HG03108 (cell line): ENCODE measurements around the gene ODAM.
"Not testable (repeated sequence)": the region's sequence is repeated elsewhere in the genome, so short reads cannot be mapped to it uniquely, and the experiment has no call there.

Experiments used
- ATAC-seq: cut with Tn5 transposase; IDR thresholded peaks from one replicate; pipeline ENCODE4 v1.9.1; 2021; ENCODE audit warnings: moderate library complexity; ENCODE audit not compliant: unreplicated experiment

ODAM gene

DNA sequence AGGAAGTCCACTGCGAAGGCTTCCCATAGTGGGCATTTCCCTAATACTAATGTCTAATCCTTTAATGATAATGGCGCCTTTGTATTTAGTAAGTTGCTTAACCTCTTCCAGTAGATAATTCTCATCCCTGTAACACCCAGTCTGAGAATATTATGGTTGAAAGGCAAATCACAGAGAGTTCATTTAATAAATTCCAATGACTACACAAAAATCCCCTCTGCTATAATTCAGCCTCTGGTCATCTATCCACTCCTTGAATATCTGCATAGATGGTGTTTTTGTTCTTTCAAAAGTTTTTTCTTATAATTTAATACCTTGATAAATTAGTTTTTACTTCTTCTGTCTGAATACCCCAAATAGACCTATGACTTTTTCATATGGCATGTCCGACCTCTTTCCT is 25.9 kb downstream of the ODAM start:
- ATAC-seq, result not testable (repeated sequence)

DNA sequence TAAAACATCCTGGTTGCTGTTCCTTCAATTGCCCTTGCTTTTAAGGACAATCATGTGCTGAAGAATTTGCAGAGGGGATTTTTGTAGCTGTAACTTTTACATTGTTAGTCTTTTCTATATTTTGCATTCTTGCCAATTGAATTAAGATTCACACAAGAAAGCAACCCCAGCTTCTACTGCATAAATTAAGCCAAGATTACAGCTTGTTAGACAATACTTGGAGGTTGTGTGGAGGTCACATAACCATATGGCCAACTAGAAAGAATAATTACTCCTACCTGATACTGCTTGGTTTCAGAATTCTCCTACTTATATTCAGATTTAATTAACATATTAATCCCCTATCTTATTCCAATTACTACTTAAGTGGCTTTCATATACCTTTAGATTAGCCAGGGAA is 26.3 kb downstream of the ODAM start:
- not testable (repeated sequence) for ATAC-seq

DNA sequence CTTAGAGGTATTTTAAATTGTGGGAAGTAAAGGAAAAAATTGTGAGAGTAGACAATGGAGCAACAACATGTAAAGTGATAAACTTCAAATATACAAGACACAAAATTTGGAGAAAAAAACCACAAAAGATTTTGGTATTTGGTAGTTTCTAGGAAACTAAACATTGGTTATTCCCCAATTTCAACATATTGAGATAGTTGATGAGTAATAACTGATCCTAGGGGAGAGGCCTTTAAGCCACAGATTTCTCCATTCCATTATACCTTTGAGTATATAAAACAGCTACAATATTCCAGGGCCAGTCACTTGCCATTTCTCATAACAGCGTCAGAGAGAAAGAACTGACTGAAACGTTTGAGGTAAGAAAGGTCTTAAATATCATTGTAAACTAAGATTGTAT is 30.3 kb downstream of the ODAM start, which contains the start of gene FDCSP:
FDCSP (plus strand) TSS at position 301 of the 400 bp plus-strand sequence. CDS start 5,071 bp downstream, outside the sequence.
- no peak for ATAC-seq

DNA sequence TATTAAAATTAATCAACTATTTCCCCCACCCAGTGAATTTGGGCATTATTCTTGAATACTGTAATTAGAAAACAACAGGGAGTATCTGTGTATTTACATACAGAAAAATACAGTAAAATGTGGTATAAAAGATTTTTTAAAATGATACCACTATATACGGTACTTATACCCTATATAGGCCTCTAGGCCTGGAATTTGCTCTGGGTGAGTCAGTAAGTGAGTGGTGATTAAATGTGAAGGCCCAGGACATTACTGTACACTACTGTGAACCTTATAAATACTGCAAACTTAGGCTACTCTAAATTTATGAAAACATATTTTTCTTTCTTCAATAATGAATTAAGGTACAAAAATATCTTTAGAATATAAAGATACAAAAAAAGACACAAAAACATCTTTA is 40.6 kb downstream of the ODAM start:
- no peak for ATAC-seq

DNA sequence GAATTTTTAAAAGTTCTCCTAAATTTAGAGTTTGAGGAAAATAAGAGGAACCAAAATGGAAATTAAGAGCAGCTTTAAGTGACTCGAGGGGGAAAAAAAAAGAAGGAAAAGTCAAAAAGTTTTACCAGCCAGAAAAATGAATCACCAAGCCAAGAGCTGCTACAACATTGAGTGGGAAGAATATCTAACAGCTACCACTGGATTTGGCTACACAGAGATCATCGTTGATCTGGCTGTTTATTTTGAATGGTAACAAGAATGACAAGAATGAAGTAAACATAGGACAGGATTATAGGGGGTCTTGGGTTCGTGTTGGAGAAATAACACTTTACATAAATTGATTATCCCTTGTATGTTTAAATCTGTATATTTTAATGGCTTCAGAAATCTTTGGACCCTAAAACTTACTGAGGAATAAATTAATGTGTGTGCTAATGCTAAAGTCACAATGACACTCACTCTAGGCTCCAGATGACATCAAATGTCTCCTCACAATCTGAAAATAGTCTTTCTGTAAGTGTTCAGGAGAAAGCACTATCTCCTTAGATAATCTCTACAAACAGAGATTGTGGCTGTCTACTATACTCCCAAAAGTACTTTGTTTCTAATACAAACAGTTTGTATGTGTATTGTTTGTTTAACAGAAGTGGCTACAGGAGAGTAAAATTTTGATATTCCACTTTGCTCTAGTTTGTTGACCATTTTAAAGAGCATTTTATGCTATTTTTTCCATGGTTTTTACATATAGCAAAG is 43.8 kb downstream of the ODAM start:
- ATAC-seq, result no peak

DNA sequence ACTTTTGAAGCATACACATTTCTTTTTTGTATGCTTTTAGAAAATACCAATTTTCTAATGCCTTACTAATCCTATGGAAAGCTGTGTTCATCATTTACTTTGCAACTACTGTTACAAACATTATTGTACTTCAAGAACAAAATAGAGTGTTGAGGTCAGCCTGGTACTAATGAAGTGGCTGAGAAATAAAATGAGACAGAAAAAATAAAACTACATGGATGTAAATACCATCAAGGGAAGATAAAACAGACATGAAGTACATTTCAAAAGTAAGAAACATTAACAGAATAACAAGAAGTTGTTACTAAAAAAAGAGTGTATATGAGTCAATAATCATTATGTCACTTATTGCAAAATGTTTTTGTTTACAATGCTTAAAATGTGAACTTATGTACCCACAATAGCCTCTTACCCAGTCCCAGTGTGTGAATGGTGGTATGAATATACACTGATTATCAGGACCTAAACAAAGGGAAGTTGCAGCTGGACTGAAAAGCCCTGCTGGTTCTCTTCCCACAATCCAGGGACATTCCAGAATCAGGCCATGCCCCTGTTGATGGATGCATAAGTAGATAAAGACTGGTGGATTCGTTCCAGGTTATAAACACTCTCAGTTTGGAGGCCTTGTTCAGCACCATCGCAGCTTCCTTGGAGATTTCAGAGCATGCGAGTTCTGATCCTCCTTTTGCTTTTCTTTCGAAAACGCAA is 44.5 kb downstream of the ODAM start:
- ATAC-seq, result no peak

DNA sequence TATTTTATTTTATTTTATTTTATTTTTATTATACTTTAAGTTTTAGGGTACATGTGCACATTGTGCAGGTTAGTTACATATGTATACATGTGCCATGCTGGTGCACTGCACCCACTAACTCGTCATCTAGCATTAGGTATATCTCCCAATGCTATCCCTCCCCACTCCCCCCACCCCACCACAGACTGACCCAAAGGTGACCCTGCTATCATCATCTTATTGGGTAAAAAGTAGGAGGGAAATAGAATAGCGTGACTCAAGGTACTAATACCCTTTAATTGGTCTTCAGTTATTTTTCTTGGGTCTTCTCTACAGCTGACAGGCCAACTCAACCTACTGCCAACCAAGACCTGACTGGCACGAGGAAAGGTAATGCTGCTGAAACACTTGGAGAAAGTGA is 46.8 kb downstream of the ODAM start, which contains the start of gene CSN3:
CSN3 (plus strand) TSS at position 301 of the 400 bp plus-strand sequence. CDS start 2,223 bp downstream, outside the sequence.
- ATAC-seq, result not testable (repeated sequence)

DNA sequence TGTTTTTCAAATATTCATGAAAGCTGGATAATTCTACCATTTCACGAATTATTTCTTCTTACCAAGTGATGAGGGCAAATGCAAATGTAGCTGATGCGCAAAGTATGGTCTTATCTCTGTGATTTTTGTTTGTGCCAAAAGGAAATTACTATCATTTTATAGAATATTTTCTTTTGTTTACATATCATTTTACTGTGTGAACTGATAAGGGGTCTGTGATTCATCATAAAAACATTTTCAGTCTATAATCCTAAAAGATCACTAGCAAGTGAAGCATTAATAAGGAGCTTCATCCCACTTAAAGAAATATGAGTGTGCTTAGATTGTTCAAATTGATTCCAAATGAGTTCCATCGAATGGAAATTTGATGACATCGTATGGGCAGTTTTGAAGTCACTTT is 47.6 kb downstream of the ODAM start:
- no peak for ATAC-seq

DNA sequence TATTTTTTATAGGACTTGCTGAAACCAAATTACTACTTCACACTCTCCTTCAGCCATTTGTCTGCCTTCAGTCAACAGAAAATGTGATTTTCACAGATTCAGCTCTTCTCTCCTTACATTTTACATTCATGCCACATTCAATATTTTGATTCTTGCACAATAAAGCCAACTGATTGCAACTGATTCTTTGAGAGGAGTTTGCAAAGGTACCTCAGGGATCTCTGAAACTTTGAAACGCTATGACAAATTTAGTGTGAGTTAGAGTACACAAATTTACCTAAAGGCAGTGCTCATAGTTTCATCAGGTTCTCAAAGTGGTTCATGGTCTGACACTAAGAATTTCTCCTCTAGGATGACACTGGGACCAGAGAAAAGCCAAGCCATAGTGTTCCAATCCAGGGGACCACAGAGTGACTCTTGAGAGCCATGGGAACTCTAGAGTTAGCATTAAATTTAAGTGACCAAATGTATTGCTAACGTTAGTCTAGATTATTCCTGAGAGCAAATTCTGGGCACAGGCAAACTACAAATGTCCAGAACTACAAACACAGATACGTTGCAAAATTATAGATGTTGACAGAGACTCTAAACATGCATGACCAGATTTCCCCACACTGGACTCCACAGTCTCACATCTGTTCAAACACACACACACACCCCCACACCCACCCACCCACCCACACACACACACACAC is 55.9 kb downstream of the ODAM start:
- no peak for ATAC-seq

DNA sequence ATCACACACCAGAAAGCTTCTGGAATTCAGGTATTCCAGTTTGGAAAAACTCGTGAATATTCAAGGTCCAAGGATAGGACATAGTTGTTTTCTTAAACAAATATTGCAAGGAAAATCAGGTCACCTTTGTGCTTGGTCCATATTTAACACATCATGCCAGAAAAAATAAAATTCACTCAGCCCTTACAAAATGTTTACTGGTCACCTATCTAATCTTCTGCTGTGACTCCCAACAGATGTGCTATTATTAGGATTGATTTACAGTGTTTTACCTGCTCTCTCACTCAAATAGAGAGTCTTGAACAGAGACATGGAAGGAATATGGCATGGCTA is 56.4 kb downstream of the ODAM start:
- no peak for ATAC-seq
